Neuronal stem cell (in vitro differentiated cells): Measurements from ENCODE around the gene ERGIC2.

Experiments
- DNase-seq: peaks from one replicate; pipeline ENCODE4 v3.0.0-alpha.2; 2013; ENCODE audit warnings: low spot score
- H2AFZ ChIP-seq: one replicate; pipeline ENCODE4 v1.6.1; 2013; ENCODE audit warnings: mild to moderate bottlenecking, low read length, inconsistent platforms
- H2AK5ac ChIP-seq: 2 replicates; pipeline ENCODE4 v1.6.1; 2013; ENCODE audit warnings: low read depth, mild to moderate bottlenecking, inconsistent platforms, low read length, moderate library complexity, mixed read lengths
- H2BK120ac ChIP-seq: 2 replicates; pipeline ENCODE4 v1.6.1; 2013; ENCODE audit warnings: low read depth, mild to moderate bottlenecking, inconsistent platforms, low read length, moderate library complexity, mixed read lengths
- H2BK12ac ChIP-seq: one replicate; pipeline ENCODE4 v1.6.1; 2013; ENCODE audit warnings: low read length, inconsistent platforms
- H2BK15ac ChIP-seq: 2 replicates; pipeline ENCODE4 v1.6.1; 2013; ENCODE audit warnings: mild to moderate bottlenecking, low read length, inconsistent platforms, mixed read lengths
- H2BK5ac ChIP-seq: one replicate; pipeline ENCODE4 v1.6.1; 2013; ENCODE audit warnings: inconsistent platforms, mild to moderate bottlenecking, low read length, moderate library complexity
- H3K14ac ChIP-seq: one replicate; pipeline ENCODE4 v1.6.1; 2013; ENCODE audit warnings: low read length, inconsistent platforms
- H3K18ac ChIP-seq: 2 replicates; pipeline ENCODE4 v1.6.1; 2013; ENCODE audit warnings: low read length, inconsistent platforms
- H3K23ac ChIP-seq: 2 replicates; pipeline ENCODE4 v1.6.1; 2013; ENCODE audit warnings: low read depth, mild to moderate bottlenecking, mixed read lengths, low read length, inconsistent platforms; ENCODE audit not compliant: poor library complexity
- H3K27ac ChIP-seq: replicated peaks from 3 replicates; pipeline ENCODE4 v1.5.1; 2013; ENCODE audit warnings: low read length, inconsistent platforms
- H3K27me3 ChIP-seq, 3 experiments: 2 replicates each; pipeline ENCODE4 v1.6.1; 2013; ENCODE audit warnings: low read length in 3 of 3, mild to moderate bottlenecking in 2 of 3, inconsistent platforms in 1 of 3, low read depth in 1 of 3, mixed read lengths in 1 of 3, moderate library complexity in 1 of 3; ENCODE audit not compliant: control insufficient read depth in 3 of 3, insufficient read depth in 3 of 3
- H3K36me3 ChIP-seq, 2 donors: replicated peaks in 1 of 2; 2 replicates each; pipeline ENCODE4 v1.6.1; 2013; ENCODE audit warnings: low read length in 2 of 2; ENCODE audit not compliant: control insufficient read depth in 2 of 2, insufficient read depth in 2 of 2
- H3K4ac ChIP-seq: 2 replicates; pipeline ENCODE4 v1.6.1; 2013; ENCODE audit warnings: inconsistent platforms, mild to moderate bottlenecking, low read length, moderate library complexity
- H3K4me1 ChIP-seq, 2 donors: 1 replicate in 1 of 2; 2 replicates in 1 of 2; pipeline ENCODE4 v1.6.1; 2013; ENCODE audit warnings: low read length in 2 of 2, low read depth in 1 of 2; ENCODE audit not compliant: control insufficient read depth in 2 of 2, insufficient read depth in 1 of 2
- H3K4me2 ChIP-seq: one replicate; pipeline ENCODE4 v1.6.1; 2013; ENCODE audit warnings: mild to moderate bottlenecking, low read length, inconsistent platforms; ENCODE audit not compliant: insufficient read depth, poor library complexity, severe bottlenecking
- H3K4me3 ChIP-seq, 2 donors: 2 replicates each; pipeline ENCODE4 v1.5.1; 2013; ENCODE audit warnings: low read length in 2 of 2, mild to moderate bottlenecking in 2 of 2, inconsistent platforms in 1 of 2, moderate library complexity in 1 of 2
- H3K79me1 ChIP-seq: one replicate; pipeline ENCODE4 v1.6.1; 2013; ENCODE audit warnings: low read depth, mild to moderate bottlenecking, inconsistent platforms, low read length, moderate library complexity
- H3K9ac ChIP-seq: one replicate; pipeline ENCODE4 v1.6.1; 2013; ENCODE audit warnings: mild to moderate bottlenecking, low read depth, low read length, inconsistent platforms; ENCODE audit not compliant: poor library complexity
- H3K9me3 ChIP-seq, 2 donors: replicated peaks in 1 of 2; 2 replicates each; pipeline versions ENCODE3 to v1.6.1; 2013; ENCODE audit warnings: low read length in 2 of 2, mild to moderate bottlenecking in 2 of 2, inconsistent platforms in 1 of 2, low read depth in 1 of 2, mixed read lengths in 1 of 2, moderate library complexity in 1 of 2; ENCODE audit not compliant: control insufficient read depth in 2 of 2, insufficient read depth in 1 of 2
- H4K8ac ChIP-seq: one replicate; pipeline ENCODE4 v1.6.1; 2013; ENCODE audit warnings: low read depth, mild to moderate bottlenecking, inconsistent platforms, low read length, moderate library complexity
- H4K91ac ChIP-seq: one replicate; pipeline ENCODE4 v1.6.1; 2013; ENCODE audit warnings: low read length, low read depth, mild to moderate bottlenecking, inconsistent platforms; ENCODE audit not compliant: poor library complexity
- WGBS, 2 donors: extraction: QIAGEN DNeasy Blood & Tissue Kit; methylation state at CpG; one replicate each; pipeline ENCODE4 v1.1.7; 2013; ENCODE audit warnings: missing lambda C conversion rate in 2 of 2, mixed read lengths in 1 of 2; ENCODE audit not compliant: insufficient read length in 2 of 2, insufficient replicate concordance in 1 of 2; ENCODE audit errors: extremely low coverage in 2 of 2; 5-methylcytosine and 5-hydroxymethylcytosine counted together

The ERGIC2 gene

GRCh38 chr12:29365091-29365490, 15.9 kb downstream of the ERGIC2 start:
- Histone ChIP-seq H3K4ac (no peak overlapping the region), H2BK120ac (no peak overlapping the region), H3K36me3 (peaks cover 5 to 81% of the 10 kb centered on the region in 2 donors), H3K14ac (no peak overlapping the region), H2AK5ac (no peak overlapping the region), H3K18ac (no peak overlapping the region), H2AFZ (no peak overlapping the region), H4K91ac (no peak overlapping the region), H2BK15ac (no peak overlapping the region), H3K4me2 (no peak overlapping the region), H4K8ac (no peak overlapping the region), H3K9me3 (peaks cover 0 to 5% of the 10 kb centered on the region in 2 donors), H3K4me3 (no peak overlapping the region), H3K27me3 (no peaks in the 10 kb centered on the region), H3K4me1 (no peaks in the 10 kb centered on the region), H3K79me1 (no peaks in the 10 kb centered on the region), H2BK12ac (no peak overlapping the region), H3K23ac (no peak overlapping the region), H3K9ac (no peak overlapping the region), H2BK5ac (no peak overlapping the region), H3K27ac (no peak overlapping the region)
- WGBS, 2 donors: no CpG with 5 or more reads among the region's 2 CpGs
- no peak for DNase-seq

- no peaks in the 10 kb centered on the region for H3K4me1 ChIP-seq
- no peak overlapping the region for H3K23ac ChIP-seq
- no CpG with 5 or more reads among the region's 1 CpG for WGBS, 2 donors
- H2BK12ac ChIP-seq: no peak overlapping the region
- no peak overlapping the region for H3K27ac ChIP-seq
- no peak overlapping the region for H2AFZ ChIP-seq
- no peak for DNase-seq
- H3K14ac ChIP-seq: no peak overlapping the region
- peaks cover 0 to 69% of the 10 kb centered on the region in 2 donors for H3K36me3 ChIP-seq
- no peak overlapping the region for H2AK5ac ChIP-seq
- no peak overlapping the region for H2BK15ac ChIP-seq
- no peak overlapping the region for H3K18ac ChIP-seq
- H3K9ac ChIP-seq: no peak overlapping the region
- H4K91ac ChIP-seq: no peak overlapping the region
- no peak overlapping the region for H2BK120ac ChIP-seq
- H3K79me1 ChIP-seq: no peaks in the 10 kb centered on the region
- H4K8ac ChIP-seq: no peak overlapping the region
- no peak overlapping the region for H3K4me3 ChIP-seq
- no peak overlapping the region for H2BK5ac ChIP-seq
- H3K4me2 ChIP-seq: no peak overlapping the region
- H3K27me3 ChIP-seq: no peaks in the 10 kb centered on the region
- no peaks in the 10 kb centered on the region for H3K9me3 ChIP-seq
- no peak overlapping the region for H3K4ac ChIP-seq
Measured at GRCh38 chr12:29354954-29355353, 26.0 kb downstream of the ERGIC2 start.

DNA sequence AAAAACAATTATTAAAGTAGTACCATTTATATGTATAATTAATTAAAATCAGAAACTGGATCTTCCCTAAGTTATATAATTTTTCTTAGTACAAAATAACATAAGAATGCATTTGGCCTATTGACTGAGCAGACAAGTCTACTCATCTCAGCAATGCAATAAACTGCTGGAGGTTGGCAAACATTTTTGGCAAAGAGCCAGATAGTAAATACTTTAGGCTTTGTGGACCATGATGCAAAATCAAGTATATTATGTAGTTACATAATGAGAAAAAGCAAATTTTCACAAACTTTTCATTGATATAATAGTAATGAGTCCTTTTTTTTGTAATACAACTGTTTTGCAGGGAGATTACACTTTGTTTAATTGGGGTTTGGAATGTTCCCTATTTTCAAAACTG, 30.9 kb downstream of the ERGIC2 start:
- H3K14ac ChIP-seq: no peak overlapping the region
- H3K23ac ChIP-seq: no peak overlapping the region
- no peak overlapping the region for H3K4me3 ChIP-seq
- no peak overlapping the region for H4K91ac ChIP-seq
- H2BK15ac ChIP-seq: no peak overlapping the region
- no peak overlapping the region for H3K18ac ChIP-seq
- no peak overlapping the region for H2BK12ac ChIP-seq
- H3K9me3 ChIP-seq: no peaks in the 10 kb centered on the region
- no peaks in the 10 kb centered on the region for H3K27me3 ChIP-seq
- no peak overlapping the region for H2AFZ ChIP-seq
- no peak overlapping the region for H2AK5ac ChIP-seq
- H3K4me1 ChIP-seq: no peaks in the 10 kb centered on the region
- no peak overlapping the region for H3K27ac ChIP-seq
- DNase-seq: no peak
- H4K8ac ChIP-seq: no peak overlapping the region
- no peak overlapping the region for H3K4me2 ChIP-seq
- H2BK5ac ChIP-seq: no peak overlapping the region
- no peak overlapping the region for H2BK120ac ChIP-seq
- H3K79me1 ChIP-seq: no peaks in the 10 kb centered on the region
- H3K36me3 ChIP-seq: peaks cover 4 to 83% of the 10 kb centered on the region in 2 donors
- no peak overlapping the region for H3K4ac ChIP-seq
- H3K9ac ChIP-seq: no peak overlapping the region

DNA sequence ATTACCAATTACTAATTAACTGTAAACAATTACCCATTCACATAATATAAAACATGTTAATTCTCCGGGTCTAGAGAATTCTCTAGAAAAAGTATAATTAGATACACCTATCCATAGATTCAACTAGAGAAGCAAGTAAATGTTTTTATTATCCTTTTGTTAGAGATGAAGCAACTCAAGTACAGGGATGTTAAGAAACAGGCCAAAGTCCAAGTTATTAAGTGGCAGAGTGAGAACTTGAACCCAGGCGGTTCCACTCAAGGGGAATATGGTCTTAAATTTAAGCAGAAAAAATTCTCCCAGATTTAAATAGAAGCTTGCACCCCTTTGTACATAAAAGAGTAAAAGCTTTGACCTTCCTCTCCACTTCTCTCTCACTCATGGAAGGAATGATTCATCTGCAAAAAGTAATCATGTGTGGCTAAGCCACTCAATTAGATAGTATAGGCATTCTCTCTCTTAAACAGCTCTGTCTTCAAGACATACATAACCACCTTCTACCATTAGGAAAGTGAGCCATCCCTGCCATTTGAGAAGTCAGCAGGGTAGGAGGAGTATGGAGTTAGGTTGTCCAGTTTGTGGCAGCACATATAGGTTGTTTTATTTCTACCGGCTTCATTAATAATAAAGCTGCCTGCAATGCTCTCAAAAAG, 34.1 kb downstream of the ERGIC2 start:
- no peak overlapping the region for H3K23ac ChIP-seq
- H3K9me3 ChIP-seq: no peaks in the 10 kb centered on the region
- H3K79me1 ChIP-seq: no peaks in the 10 kb centered on the region
- WGBS, 2 donors: no CpG with 5 or more reads among the region's 3 CpGs
- no peak for DNase-seq
- H3K4me1 ChIP-seq: no peaks in the 10 kb centered on the region
- no peak overlapping the region for H2BK120ac ChIP-seq
- H3K36me3 ChIP-seq: peaks cover 7 to 94% of the 10 kb centered on the region in 2 donors
- H4K91ac ChIP-seq: no peak overlapping the region
- no peak overlapping the region for H3K4me2 ChIP-seq
- H2BK12ac ChIP-seq: no peak overlapping the region
- no peak overlapping the region for H3K4me3 ChIP-seq
- no peak overlapping the region for H3K9ac ChIP-seq
- H2AFZ ChIP-seq: no peak overlapping the region
- H2BK15ac ChIP-seq: no peak overlapping the region
- H3K18ac ChIP-seq: no peak overlapping the region
- no peak overlapping the region for H3K4ac ChIP-seq
- H2AK5ac ChIP-seq: no peak overlapping the region
- H3K14ac ChIP-seq: no peak overlapping the region
- H3K27ac ChIP-seq: no peak overlapping the region
- no peaks in the 10 kb centered on the region for H3K27me3 ChIP-seq
- no peak overlapping the region for H4K8ac ChIP-seq
- H2BK5ac ChIP-seq: no peak overlapping the region
